GM12865 (cell line): ENCODE measurements around the gene SLC25A36.

ENCODE experiments used
- DNase-seq: peaks from one replicate; pipeline ENCODE4 v3.0.0; 2010; ENCODE audit warnings: low read depth
- H3K4me3 ChIP-seq: 2 replicates; pipeline ENCODE4 v1.5.1; 2011; ENCODE audit warnings: mild to moderate bottlenecking, low read depth, low read length, control low read depth
- TF ChIP-seq, protein P1 (sequence below): IDR thresholded peaks from 2 replicates; pipeline ENCODE4 v1.5.1; 2011; ENCODE audit warnings: low read length, control low read depth, low read depth, inconsistent platforms; ENCODE audit not compliant: insufficient read depth; ENCODE audit errors: missing control alignments

Gene SLC25A36, protein sequence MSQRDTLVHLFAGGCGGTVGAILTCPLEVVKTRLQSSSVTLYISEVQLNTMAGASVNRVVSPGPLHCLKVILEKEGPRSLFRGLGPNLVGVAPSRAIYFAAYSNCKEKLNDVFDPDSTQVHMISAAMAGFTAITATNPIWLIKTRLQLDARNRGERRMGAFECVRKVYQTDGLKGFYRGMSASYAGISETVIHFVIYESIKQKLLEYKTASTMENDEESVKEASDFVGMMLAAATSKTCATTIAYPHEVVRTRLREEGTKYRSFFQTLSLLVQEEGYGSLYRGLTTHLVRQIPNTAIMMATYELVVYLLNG

DNA sequence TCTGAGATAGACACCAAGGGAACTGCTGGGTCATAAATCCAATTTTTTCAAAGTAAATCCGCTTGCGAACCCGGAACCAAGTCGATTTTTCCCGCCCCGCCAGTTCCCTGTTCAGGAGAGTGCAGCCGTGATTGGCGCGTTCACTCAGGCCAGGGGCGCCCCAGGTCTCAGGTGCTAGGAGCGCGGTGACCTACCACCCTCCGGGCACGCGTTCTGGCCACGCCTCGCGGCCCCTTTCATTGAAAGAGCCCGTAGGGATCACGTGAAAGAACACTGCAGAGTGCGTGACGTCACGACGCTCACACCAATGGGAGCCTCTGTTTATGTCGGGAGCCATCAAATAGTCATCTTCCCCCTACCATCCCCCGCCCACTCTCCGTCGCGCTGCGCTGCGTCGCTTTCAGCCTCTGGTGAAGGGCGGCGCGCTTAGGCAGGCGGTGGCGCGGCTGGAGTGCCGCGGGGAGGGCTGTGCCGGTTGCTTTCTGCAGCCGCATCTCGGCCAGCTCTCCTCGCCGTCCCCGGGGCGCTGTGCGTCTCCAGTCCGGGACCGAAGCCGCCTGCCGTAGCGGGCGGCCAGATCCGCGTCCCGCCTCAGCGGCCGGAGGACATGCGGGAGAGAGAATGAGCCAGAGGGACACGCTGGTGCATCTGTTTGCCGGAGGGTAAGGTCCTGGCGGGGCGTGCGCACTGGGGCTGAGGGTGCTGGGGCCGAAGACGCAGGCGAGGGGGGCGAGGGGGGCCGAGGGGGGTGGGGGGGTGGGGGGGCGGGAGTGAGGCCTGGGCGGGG lies at the start of gene SLC25A36:
Gene SLC25A36 (plus strand): TSS at position 403 of the 787 bp plus-strand sequence. CDS start 219 bp downstream, at position 622.
- TF ChIP-seq, protein P1, sequence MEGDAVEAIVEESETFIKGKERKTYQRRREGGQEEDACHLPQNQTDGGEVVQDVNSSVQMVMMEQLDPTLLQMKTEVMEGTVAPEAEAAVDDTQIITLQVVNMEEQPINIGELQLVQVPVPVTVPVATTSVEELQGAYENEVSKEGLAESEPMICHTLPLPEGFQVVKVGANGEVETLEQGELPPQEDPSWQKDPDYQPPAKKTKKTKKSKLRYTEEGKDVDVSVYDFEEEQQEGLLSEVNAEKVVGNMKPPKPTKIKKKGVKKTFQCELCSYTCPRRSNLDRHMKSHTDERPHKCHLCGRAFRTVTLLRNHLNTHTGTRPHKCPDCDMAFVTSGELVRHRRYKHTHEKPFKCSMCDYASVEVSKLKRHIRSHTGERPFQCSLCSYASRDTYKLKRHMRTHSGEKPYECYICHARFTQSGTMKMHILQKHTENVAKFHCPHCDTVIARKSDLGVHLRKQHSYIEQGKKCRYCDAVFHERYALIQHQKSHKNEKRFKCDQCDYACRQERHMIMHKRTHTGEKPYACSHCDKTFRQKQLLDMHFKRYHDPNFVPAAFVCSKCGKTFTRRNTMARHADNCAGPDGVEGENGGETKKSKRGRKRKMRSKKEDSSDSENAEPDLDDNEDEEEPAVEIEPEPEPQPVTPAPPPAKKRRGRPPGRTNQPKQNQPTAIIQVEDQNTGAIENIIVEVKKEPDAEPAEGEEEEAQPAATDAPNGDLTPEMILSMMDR = no peak
- DNase-seq = peak; percentile 99
- peak within 1 kb of the TSS; percentile 88 for H3K4me3 ChIP-seq

DNA sequence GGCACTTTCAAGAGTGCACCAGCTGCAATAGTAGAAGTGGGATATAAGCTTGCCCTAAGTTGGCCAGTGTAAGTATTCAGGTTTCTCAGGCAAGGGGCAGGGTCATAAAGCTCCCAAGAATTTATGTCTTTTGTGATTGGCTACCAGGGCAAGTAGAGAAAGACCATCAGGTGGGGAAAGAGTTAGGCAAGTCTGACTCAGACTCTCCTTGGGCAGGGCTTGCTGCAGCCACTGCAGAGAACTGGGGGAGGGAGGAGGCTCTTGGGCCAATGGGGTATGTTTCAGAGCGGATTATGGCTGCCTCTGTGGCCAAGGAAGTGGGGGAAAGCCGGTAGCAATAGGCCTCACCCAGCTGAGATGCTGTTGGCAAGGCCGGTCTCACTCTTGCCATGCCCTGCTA lies 44.6 kb upstream of the SLC25A36 start:
- no peak for DNase-seq
- TF ChIP-seq, protein P1 = no peak
- H3K4me3 ChIP-seq = no peak overlapping the region

DNA sequence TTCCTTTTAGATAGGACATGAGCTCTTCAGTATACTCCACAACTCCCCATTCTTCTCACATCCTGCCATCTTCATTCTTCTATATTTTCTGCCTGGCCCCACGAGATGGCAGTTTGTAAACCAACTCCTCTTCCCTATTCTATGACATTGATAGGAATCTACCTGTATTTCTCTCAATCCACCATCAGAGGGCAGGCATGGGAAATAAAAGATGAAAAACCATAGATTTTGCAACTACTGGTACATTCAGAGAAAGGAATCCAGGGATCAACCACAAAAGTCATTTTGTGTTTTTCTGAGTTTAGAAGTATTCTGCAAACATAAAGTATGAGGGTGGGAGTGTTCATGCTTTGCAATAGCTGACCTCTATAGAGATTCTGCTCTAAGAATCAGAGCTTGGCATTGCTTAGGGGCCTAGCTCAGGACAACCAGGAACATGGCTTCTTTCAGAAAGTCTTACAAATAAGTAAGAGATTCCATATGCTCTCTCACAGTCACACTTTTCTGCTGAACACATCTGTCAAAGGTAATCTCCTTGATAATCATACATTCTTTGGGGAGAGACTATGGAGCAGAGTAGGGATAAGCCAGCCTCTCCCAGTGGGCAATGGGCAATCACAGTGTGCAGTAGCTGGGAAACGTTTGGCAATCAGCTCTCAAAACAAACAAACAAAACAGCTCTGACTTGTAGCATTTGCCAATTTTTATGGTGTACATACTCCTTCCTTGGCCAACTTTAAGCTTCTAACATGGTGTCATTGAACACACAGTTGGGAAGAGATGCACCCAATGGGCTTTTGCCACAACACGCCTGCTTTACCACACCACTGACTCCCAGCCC lies 43.1 kb upstream of the SLC25A36 start:
- TF ChIP-seq, protein P1 = peak; percentile 48
- DNase-seq = peak; percentile 51
- no peak overlapping the region for H3K4me3 ChIP-seq

DNA sequence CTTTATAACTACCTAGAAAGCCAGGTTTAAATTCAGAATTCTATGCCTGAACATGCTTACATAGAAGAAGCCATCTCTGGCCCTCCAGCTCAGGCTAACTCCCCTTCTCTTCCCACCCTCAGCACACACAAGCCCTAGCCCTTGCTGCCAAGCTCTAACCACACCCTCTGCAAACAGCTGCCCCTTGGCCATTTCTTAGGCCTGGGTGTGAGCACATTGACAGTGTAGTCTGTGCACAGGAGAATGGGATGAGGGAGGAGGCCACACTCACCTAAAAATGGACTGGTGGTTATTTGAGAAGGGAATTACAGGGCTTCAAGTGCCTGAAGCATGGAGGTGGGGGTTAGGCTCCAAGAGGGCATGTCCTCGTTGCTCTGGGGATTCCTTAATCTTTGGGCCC lies 42.3 kb upstream of the SLC25A36 start:
- no peak for DNase-seq
- H3K4me3 ChIP-seq = no peak overlapping the region
- TF ChIP-seq, protein P1 = no peak

DNA sequence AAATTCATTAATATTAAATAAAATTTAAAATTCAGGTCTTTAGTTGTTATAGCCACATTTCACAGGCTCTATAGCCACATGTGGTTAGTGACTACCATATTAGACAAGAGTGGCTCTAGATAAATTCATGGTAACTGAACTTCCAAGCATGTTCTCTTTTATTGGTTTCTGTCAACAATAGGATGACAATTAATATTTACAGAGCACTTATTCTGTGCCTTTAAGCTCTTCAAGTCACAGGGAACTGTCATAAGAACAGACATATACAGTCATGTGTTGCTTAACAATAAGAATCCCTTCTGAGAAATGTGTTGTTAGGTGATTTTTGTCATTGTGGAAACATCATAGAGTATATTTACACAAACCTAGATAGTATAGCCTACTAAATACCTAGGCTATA lies 38.8 kb upstream of the SLC25A36 start:
- H3K4me3 ChIP-seq = no peak overlapping the region
- DNase-seq = no peak
- TF ChIP-seq, protein P1 = no peak

DNA sequence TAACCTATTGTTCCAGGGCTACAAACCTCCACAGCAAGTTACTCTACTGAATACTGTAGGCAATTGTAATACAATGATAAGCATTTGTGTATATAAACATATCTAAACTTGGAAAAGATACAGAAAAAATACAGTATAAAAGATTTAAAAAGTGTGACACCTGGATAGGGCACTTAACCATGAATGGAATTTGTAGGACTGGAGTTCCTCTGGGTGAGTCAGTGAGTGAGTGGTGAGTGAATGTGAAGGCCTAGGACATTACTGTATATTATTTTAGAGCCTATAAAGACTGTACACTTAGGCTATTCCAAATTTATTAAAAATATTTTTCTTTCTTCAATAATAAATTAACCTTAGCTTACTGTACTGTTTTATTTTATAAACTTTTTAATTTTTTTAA lies 38.4 kb upstream of the SLC25A36 start:
- no peak for DNase-seq
- TF ChIP-seq, protein P1 = no peak
- no peak overlapping the region for H3K4me3 ChIP-seq
